Activated T-cell treated with anti-CD3 and anti-CD28 coated beads, Interleukin-2, amount 50 U/mL, for 72 hours (primary cell): ENCODE measurements around the gene IL23R. TPM values are rescaled to one million over a fixed set of nuclear protein-coding genes. Genes with fewer than 3 reads are reported as not detected.

Source experiments
- ATAC-seq, 2 donors: fragments of 150-1000 bp; cut with Tn5 transposase; replicated peaks in 1 of 2; 2 replicates each; pipeline ENCODE4 v1.10.0; 2021; ENCODE audit warnings: moderate library complexity in 2 of 2, mild to moderate bottlenecking in 1 of 2
- DNase-seq, 2 donors: peaks; one replicate each; pipeline ENCODE4 v3.0.0; 2021 to 2022; ENCODE audit warnings: mixed read lengths in 1 of 2
- H3K27ac Mint-ChIP-seq: one replicate; pipeline ENCODE4 v1.8.0; 2022; ENCODE audit warnings: mild to moderate bottlenecking, moderate library complexity, mixed read lengths
- H3K27me3 Mint-ChIP-seq: one replicate; pipeline ENCODE4 v1.8.0; 2022; ENCODE audit warnings: low read depth, mixed read lengths
- H3K36me3 Mint-ChIP-seq, 2 donors: one replicate each; pipeline ENCODE4 v1.8.0; 2022; ENCODE audit warnings: mixed read lengths in 2 of 2, mild to moderate bottlenecking in 1 of 2; ENCODE audit not compliant: insufficient read depth in 2 of 2
- H3K4me1 Mint-ChIP-seq: one replicate; pipeline ENCODE4 v1.8.0; 2022; ENCODE audit warnings: low read depth, mixed read lengths
- H3K4me3 Mint-ChIP-seq, 2 donors: one replicate each; pipeline ENCODE4 v1.8.0; 2022; ENCODE audit warnings: mild to moderate bottlenecking in 2 of 2, mixed read lengths in 2 of 2, moderate library complexity in 2 of 2
- H3K9me3 Mint-ChIP-seq, 2 donors: one replicate each; pipeline ENCODE4 v1.8.0; 2022; ENCODE audit warnings: mixed read lengths in 2 of 2
- total RNA-seq, 2 donors: library from RNA; stranded (reverse); gene quantifications; one replicate each; pipeline ENCODE4 v1.2.3, GENCODE V29; 2022

IL23R gene
- total RNA-seq, 2 donors from 2014 or later, result 3.0 to 8.0 TPM

- Mint-ChIP-seq H3K27me3 (no peaks in the 10 kb centered on the region), H3K4me3 (peak overlapping the region; percentile 56 to 61), H3K4me1 (peaks cover 80% of the 10 kb centered on the region), H3K36me3 (peaks cover 0 to 5% of the 10 kb centered on the region in 2 donors), H3K27ac (peak overlapping the region; percentile 90), H3K9me3 (peaks cover 3 to 5% of the 10 kb centered on the region in 2 donors)
- peak; percentile 70 to 78 for DNase-seq
- ATAC-seq, result peak; percentile 73 to 77
Measured at GRCh38 chr1:67162954-67163353, 3.3 kb upstream of the IL23R start.

DNA sequence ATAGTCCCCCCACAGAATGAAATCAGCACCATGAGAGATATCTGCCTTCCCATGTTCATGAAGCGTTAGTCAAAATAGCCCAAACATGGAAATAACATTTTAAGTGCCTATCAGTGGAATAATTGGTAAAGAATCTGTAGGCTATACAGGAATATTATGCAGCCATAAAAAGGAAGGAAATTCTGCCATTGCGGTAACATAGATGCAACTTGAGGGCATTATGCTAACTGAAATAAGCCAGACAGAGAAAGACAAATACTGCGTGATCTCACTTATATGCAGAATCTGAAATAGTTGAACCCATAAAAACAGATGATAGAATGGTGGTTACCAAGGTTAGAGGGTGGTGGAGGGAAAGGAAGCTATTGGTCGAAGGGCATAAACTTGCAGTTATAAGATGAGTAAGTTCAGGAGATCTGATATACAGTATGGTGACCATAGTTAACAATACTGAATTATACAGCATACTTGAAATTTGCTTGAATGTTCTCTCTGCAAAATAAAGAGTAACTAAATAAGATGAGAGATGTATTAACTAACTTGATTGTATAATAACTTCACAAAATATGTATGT, 699 bp upstream of the IL23R start:
- ATAC-seq, result no peak
- Mint-ChIP-seq H3K4me3 (peak overlapping the region; percentile 2 to 55), H3K36me3 (peaks cover 1 to 5% of the 10 kb centered on the region in 2 donors), H3K27ac (peak overlapping the region; percentile 95), H3K9me3 (peaks cover 3 to 5% of the 10 kb centered on the region in 2 donors), H3K27me3 (no peaks in the 10 kb centered on the region), H3K4me1 (peaks cover 73% of the 10 kb centered on the region)
- no peak for DNase-seq

- DNase-seq (no peak), ATAC-seq (no peak)
- Mint-ChIP-seq H3K4me1 (peaks cover 83% of the 10 kb centered on the region), H3K4me3 (peak overlapping the region; percentile 34 to 58), H3K27me3 (no peaks in the 10 kb centered on the region), H3K36me3 (peaks cover 1 to 5% of the 10 kb centered on the region in 2 donors), H3K9me3 (peaks cover 3 to 5% of the 10 kb centered on the region in 2 donors), H3K27ac (peak overlapping the region; percentile 57)
Measured at GRCh38 chr1:67169496-67169895, 3.2 kb downstream of the IL23R start.

DNA sequence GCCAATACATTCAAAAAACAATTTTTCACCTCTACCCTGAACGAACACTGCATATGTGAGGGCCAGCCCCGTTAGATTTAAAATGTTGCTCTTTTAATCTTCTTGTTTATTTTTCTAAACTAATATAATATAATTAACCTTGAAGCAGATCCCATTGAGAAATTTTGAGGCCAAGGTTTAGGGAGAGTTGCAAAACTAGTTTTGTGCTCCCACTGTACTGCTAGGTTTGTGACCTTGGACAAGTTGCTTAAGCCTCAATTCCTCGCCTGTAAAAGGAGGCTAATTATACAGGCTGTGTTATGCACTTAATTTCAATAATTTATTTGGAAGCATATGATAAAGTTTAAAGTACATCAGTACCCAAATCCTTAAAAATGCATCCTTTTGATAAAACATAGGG, 3.7 kb downstream of the IL23R start:
- Mint-ChIP-seq H3K27ac (no peak overlapping the region), H3K36me3 (peaks cover 3 to 8% of the 10 kb centered on the region in 2 donors), H3K9me3 (peaks cover 3 to 7% of the 10 kb centered on the region in 2 donors), H3K4me3 (peak overlapping the region; percentile 34 to 58), H3K4me1 (peaks cover 83% of the 10 kb centered on the region), H3K27me3 (no peaks in the 10 kb centered on the region)
- no peak for ATAC-seq
- DNase-seq, result no peak

DNA sequence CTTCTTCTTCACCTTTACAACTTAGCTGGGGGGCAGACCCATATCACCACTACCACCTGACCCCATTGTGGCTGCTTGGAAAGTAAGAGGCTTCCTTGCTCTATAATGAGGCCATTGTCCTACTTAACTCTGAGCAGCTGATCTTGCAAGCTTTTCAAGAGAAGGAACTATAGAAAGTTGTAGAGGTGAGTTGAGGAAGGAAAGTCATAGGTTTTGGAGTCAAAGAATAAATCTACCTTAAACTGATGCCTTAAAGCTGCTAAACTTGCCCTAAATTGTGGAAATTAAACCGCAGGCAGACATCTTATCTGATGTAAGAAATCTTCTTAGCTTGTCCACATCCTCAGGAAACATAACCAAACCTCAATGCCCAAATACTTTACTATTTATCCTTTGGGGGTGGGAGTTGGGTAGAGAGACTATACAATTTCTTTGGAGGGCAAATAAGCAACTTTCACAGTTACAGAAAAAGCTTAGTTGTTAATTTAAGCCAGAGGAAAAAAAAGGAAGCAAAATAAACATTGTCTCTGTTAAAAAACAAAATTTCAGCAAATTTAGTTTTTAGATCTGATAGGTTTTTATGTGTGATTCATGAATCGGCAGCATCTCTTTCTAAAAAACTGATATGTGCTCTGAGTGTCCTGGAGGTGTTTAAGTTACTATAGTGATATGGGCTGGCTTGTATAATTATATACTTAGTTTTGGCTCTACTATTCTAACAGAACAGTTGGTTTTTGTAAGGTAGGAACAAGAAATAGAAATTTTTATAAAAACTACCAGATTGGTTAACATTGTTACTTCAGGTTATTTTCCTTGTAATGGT, 4.7 kb downstream of the IL23R start:
- H3K4me3 Mint-ChIP-seq, result peak overlapping the region; percentile 84 to 87
- no peaks in the 10 kb centered on the region for H3K27me3 Mint-ChIP-seq
- peaks cover 83% of the 10 kb centered on the region for H3K4me1 Mint-ChIP-seq
- ATAC-seq (peak; percentile 8 to 12), DNase-seq (peak in 1 of 2 donors; percentile 15)
- H3K9me3 Mint-ChIP-seq, result peaks cover 3 to 6% of the 10 kb centered on the region in 2 donors
- H3K36me3 Mint-ChIP-seq, result peaks cover 5 to 10% of the 10 kb centered on the region in 2 donors
- H3K27ac Mint-ChIP-seq, result peak overlapping the region; percentile 99

DNA sequence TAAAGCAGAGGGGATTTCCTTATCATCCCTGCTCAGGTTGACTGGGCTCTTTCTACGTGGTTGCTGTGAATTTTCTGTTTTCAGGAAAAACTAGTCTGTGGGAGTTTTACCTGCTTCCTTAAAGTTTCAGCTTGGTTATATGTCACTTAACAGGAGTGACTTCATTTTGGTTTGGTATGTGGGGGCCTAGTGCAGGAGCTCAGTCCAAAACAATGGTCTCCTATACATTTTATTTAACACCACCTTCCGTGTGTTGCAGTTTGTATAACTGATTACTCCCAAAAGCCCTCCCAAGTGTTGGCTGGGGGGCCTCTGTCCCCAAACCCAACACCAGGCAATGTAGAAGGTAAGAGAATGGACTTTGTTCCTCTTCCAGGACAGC, 5.3 kb downstream of the IL23R start:
- H3K4me3 Mint-ChIP-seq, result peak overlapping the region; percentile 84 to 87
- ATAC-seq, result peak; percentile 16 to 18
- H3K9me3 Mint-ChIP-seq, result peaks cover 5 to 8% of the 10 kb centered on the region in 2 donors
- no peak for DNase-seq
- peaks cover 81% of the 10 kb centered on the region for H3K4me1 Mint-ChIP-seq
- peak overlapping the region; percentile 99 for H3K27ac Mint-ChIP-seq
- H3K36me3 Mint-ChIP-seq, result peaks cover 7 to 11% of the 10 kb centered on the region in 2 donors
- H3K27me3 Mint-ChIP-seq, result no peaks in the 10 kb centered on the region

GRCh38 chr1:67171978-67172377, 5.7 kb downstream of the IL23R start:
- H3K4me1 Mint-ChIP-seq, result peaks cover 76% of the 10 kb centered on the region
- peaks cover 8 to 11% of the 10 kb centered on the region in 2 donors for H3K36me3 Mint-ChIP-seq
- ATAC-seq, result peak; percentile 61 to 62

GRCh38 chr1:67173988-67174387, 7.7 kb downstream of the IL23R start:
- peak overlapping the region; percentile 80 for H3K27ac Mint-ChIP-seq
- peaks cover 67% of the 10 kb centered on the region for H3K4me1 Mint-ChIP-seq
- no peaks in the 10 kb centered on the region for H3K27me3 Mint-ChIP-seq
- peaks cover 10 to 13% of the 10 kb centered on the region in 2 donors for H3K36me3 Mint-ChIP-seq
- no peak for ATAC-seq
- H3K4me3 Mint-ChIP-seq, result peak overlapping the region in 1 of 2 donors; percentile 64
- H3K9me3 Mint-ChIP-seq, result peaks cover 5 to 8% of the 10 kb centered on the region in 2 donors
- DNase-seq, result no peak

More at GRCh38 chr1:67171978-67172377, 5.7 kb downstream of the IL23R start:
- Mint-ChIP-seq H3K9me3 (peaks cover 5 to 8% of the 10 kb centered on the region in 2 donors), H3K4me3 (peak overlapping the region; percentile 84 to 87), H3K27me3 (no peaks in the 10 kb centered on the region), H3K27ac (peak overlapping the region; percentile 99)
- no peak for DNase-seq

DNA sequence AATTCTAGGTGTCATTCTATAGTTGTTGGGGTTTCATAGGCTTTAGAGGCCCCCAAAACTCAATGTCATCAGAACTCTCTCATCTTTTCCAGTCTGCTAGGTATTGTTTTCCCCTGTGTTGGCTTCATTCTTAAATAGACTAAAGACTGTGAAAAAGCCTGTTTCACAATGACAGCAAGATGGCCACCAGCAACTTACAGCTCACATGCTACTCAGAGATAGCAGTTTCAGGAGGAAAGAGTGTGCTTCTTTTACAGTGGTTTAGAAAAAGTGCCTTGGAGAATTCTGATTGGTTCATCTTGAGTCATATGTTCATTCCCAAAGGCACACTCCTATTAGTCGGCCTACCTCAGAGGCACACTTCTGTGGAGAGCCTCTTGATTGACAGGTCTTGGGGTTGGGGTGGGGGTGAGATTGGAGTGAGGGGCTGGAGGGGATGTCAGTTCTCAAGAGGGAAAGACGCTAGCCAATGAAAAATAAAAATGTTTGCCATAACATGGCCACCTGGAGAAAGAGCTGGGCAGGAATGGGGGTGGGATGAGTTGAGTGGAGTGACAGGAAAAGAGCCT, 8.5 kb downstream of the IL23R start:
- DNase-seq (peak; percentile 42 to 55), ATAC-seq (peak; percentile 67)
- peaks cover 15% of the 10 kb centered on the region in 2 donors for H3K36me3 Mint-ChIP-seq
- peaks cover 5 to 8% of the 10 kb centered on the region in 2 donors for H3K9me3 Mint-ChIP-seq
- H3K27ac Mint-ChIP-seq, result peak overlapping the region; percentile 83
- peaks cover 68% of the 10 kb centered on the region for H3K4me1 Mint-ChIP-seq
- peaks cover 6% of the 10 kb centered on the region for H3K27me3 Mint-ChIP-seq
- peak overlapping the region; percentile 52 to 73 for H3K4me3 Mint-ChIP-seq

- Mint-ChIP-seq H3K4me1 (peaks cover 65% of the 10 kb centered on the region), H3K4me3 (peak overlapping the region; percentile 52 to 62), H3K27me3 (peaks cover 8% of the 10 kb centered on the region), H3K9me3 (peaks cover 5 to 8% of the 10 kb centered on the region in 2 donors), H3K27ac (peak overlapping the region; percentile 83), H3K36me3 (peaks cover 15 to 16% of the 10 kb centered on the region in 2 donors)
- DNase-seq (peak in 1 of 2 donors; percentile 30), ATAC-seq (peak; percentile 44 to 48)
Measured at GRCh38 chr1:67175530-67176087, 9.4 kb downstream of the IL23R start.

- Mint-ChIP-seq H3K9me3 (peaks cover 0 to 2% of the 10 kb centered on the region in 2 donors), H3K36me3 (peaks cover 2 to 3% of the 10 kb centered on the region in 2 donors), H3K4me3 (no peak overlapping the region), H3K27ac (no peak overlapping the region), H3K27me3 (peaks cover under 1% of the 10 kb centered on the region), H3K4me1 (peaks cover 2% of the 10 kb centered on the region)
- DNase-seq (no peak), ATAC-seq (no peak)
Measured at GRCh38 chr1:67184838-67185421, 18.7 kb downstream of the IL23R start.

GRCh38 chr1:67188137-67188536, 21.9 kb downstream of the IL23R start:
- H3K36me3 Mint-ChIP-seq, result peaks cover 2% of the 10 kb centered on the region in 2 donors
- H3K4me3 Mint-ChIP-seq, result no peak overlapping the region
- no peaks in the 10 kb centered on the region for H3K4me1 Mint-ChIP-seq
- no peak overlapping the region for H3K27ac Mint-ChIP-seq
- H3K9me3 Mint-ChIP-seq, result no peaks in the 10 kb centered on the region
- no peaks in the 10 kb centered on the region for H3K27me3 Mint-ChIP-seq
- DNase-seq (no peak), ATAC-seq (no peak)
